ENCODE data around the gene ZDHHC11.
"Not testable (repeated sequence)": the region's sequence is repeated elsewhere in the genome, so short reads cannot be mapped to it uniquely, and the experiment has no call there.

ZDHHC11 gene

DNA sequence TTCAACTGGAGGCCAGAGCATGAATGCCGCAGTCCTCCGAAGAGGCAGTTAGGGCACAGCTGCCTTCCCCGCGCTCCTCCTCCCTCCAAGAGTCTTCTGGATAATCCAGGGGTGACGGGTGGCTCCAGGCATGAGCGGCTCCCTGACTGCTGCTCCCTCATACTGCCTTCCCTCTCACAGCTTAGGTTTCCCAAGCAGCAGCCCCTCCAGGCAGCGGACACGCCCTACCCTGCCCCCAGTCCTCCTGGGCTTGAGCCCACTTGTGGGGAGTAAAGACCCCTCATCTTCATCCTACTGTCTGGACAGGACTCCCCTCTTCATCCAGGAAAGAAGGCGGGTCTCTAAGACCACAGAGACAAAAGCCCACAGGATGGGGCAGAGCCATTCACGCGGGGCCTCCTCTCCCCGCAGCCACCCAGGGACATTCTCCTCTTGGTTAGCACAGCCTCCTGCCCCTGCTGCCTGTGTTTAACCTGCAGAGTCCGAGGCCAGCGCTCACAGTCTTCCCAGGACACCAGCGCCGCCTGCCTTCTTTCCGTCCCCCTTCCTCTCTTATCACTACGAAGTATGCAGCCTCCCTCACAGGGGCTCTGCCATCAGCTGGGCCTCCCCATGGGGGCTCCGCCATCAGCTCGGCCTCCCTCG lies 5.6 kb downstream of the ZDHHC11 start:
- not testable (repeated sequence) for DNase-seq (ENCODE audit: low read depth in 2 of 2)

DNA sequence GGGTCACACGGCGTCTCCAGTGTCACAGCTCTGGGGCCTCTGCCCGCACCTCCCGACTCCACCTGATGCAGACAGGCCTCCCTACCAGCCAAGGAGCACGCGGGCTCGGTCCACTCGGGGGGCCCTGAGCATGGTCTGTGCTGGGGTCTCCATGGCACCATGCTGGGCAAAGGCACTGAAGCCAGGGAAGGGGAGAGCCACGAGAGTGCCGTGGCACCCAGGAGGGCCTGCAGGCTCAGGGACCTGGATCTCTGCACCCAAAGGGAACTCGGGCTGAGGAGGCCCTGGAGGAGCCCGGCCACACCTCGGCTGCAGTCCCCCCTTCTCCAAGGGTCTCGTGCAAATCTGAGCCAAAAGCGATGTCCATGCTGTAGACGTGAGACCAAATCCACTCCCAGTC lies 6.4 kb downstream of the ZDHHC11 start:
- not testable (repeated sequence) for DNase-seq (ENCODE audit: low read depth in 2 of 2)

DNA sequence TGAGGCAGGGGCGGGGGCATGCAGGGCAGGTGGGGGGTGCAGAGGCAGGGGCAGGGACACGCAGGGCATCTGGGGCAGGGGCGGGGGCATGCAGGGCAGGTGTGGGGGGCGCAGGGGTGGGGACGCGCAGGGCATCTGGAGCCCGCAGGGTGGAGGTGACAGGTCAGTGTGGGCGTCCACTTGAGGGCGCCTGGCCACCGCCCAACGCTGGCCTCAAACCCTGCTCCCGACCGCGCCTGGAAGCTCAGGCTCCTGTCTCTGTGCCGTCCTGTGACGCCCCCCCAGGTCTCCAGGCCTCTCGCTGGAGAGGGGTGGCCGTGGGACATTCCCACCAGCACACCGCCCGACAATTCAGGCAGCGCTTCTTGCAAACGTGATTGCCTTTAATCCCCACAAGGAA lies 6.9 kb downstream of the ZDHHC11 start:
- not testable (repeated sequence) for DNase-seq (ENCODE audit: low read depth in 2 of 2)

DNA sequence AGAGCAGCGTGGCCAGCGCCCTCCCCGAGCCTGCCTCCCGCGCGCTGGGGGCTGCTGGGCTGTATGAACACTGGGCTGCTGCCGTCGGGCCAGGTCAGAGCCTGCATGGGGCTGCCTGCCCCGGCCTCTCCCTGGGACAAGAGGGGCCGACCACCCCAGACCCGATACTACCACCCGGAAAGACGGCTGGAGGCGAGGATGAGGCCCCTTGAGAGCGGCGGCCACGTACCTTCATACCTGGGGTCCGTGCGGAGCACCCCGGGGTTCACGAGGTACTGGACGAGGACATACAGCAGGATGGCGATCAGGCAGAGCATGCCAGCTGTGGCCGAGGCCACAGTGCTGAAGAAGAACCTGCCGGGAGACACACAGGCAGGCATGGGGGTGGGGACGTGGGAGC lies 7.4 kb downstream of the ZDHHC11 start:
- DNase-seq (ENCODE audit: low read depth in 2 of 2): not testable (repeated sequence)

DNA sequence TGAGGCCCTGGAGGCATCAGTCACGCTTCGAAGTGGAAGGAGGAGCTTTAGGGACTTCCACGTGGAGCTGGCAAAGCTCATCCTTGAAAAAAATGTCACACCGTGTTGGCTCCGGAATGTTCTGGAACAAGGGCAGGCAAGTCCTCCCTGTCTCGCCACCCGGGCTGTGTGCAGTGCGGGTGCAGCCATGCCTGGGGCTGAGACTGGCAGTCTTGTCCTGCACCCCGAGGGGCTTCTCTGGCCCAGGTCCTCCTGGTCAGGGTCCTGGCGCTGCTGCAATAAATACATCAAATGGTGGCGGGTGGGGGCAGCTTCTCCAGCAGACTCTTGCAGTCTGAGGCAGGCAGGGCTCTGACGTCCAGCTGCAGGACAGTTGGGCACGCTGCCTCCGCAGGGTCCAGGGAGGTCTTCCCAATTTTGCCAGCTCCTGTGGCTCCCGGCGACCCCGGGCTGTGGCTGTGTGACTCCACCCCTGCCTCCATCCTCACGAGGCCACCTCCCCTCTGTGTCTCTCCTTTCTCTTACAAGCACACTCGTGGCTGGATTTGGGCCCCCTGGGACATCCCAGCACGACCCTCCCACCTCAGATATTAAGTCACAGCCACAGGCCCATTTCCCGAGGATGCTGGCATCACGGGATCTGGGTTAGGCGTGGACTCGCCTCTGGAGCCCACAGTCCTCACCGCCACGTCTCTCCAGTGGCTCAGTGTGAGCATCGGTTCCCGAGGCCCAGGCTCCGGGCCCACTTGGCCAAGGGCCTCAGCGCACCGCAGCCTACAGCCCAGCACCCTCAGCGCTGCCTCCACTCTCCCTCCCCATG lies 8.2 kb downstream of the ZDHHC11 start:
- not testable (repeated sequence) for DNase-seq (ENCODE audit: low read depth in 2 of 2)

DNA sequence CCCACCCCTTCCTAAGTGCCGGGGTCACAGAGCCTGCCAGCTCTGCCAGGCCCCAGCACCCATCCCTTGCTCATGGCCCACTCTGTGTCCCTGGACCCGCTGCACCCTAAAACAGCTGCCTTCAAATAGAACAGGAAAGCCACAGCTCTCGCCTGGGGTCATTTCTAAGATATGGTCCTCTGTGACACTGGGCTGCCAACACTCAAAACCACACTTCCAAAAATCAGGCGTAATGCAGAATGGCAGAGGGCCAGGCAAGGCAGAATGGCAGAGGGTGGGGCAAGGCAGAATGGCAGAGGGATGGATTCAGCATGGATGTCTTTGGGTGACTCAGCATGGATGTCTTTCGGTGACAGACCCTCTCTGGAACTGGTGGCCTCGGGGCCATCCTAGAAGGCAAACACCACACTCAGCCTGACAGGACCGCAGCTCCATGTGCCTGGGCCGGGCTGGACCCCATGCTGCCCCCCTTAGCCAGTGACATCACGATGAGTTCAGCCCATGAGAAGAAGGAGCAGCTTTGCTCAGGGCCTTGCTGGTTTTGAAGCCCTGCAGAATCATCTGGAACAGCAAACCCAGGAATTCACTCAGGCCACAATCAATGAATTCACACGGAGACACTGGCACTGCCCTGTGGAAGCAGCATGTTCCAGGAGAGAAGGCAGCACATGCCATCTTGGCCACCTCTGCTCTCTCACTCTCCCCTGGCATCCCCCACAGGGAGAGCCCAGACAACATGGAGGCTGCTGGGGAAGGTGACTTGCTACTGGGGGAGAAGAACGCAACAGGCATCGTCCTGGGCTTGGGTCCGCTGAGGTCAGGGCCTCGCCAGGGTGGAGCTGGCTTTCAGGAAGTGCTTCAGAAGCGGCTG lies 9.0 kb downstream of the ZDHHC11 start:
- not testable (repeated sequence) for DNase-seq (ENCODE audit: low read depth in 2 of 2)

DNA sequence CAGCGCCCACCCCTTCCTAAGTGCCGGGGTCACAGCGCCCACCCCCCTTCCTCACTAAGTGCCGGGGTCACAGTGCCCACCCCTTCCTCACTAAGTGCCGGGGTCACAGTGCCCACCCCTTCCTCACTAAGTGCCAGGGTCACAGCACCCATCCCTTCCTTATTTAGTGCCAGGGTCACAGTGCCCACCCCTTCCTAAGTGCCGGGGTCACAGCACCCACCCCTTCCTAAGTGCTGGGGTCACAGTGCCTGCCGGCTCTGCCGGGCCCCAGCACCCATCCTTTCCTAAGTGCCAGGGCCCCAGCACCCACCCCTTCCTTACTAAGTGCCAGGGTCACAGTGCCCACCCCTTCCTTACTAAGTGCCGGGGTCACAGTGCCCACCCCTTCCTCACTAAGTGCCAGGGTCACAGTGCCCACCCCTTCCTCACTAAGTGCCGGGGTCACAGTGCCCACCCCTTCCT lies 9.8 kb downstream of the ZDHHC11 start:
- DNase-seq (ENCODE audit: low read depth in 2 of 2): not testable (repeated sequence)

DNA sequence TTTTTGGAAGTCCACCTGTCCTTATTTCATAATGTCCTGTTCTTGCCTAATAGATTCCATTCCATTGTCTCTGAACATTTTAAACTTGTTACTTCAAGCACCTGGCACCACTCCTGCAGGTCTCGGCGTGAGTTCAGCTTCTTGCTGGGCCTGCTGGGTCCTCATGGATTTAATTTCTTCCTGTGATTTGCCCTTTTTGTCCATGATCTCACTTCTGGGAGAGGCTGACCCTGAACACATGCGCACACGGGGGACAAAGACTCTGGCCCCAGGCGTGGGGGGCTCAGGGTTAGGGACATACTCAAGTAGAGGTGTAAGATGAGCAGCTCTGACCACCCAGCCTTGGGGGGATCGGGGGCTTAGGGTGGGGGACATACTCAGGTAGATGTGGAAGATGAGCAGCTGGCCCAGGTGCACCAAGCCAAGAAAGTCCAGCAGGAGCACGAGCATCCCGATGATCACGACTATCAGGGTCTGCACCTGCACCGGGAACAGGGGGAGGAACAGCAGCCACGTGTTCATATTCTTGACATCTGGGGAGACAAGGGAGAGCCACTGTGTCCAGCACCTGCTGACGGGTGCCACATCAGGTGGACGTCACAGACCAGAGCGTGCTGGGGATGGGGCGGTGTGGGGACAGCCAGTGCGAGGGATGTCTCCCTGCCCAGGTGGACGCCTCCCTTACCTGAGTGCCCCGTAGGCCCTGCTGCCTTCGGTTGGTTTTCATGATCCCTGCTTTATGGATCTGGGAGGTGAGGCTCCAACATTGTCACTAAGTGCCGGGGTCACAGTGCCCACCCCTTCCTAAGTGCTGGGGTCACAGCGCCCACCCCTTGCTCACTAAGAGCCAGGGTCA lies 10.4 kb downstream of the ZDHHC11 start:
- DNase-seq (ENCODE audit: low read depth in 2 of 2): not testable (repeated sequence)

DNA sequence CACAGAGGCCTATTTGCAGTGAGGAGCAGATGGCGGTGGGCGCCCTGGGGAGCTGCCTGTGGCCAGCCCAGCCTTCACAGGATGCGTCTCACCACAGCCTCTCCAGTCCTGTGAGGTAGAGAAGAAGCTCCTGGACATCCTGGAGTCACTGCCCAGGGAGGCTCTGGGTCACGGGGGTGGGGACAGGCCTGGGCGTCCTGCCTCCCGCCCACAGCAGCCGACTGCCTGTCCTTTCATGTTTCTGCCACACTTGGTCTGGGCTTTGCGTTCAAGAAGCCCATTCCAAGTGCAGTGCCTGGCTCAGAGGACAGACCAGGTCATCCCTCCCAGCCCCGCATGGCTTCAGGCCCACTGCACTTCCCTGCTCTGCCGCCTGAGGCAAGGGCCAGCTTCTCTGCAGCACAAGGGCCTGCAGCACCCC lies 12.3 kb downstream of the ZDHHC11 start:
- DNase-seq (ENCODE audit: low read depth in 2 of 2): not testable (repeated sequence)

DNA sequence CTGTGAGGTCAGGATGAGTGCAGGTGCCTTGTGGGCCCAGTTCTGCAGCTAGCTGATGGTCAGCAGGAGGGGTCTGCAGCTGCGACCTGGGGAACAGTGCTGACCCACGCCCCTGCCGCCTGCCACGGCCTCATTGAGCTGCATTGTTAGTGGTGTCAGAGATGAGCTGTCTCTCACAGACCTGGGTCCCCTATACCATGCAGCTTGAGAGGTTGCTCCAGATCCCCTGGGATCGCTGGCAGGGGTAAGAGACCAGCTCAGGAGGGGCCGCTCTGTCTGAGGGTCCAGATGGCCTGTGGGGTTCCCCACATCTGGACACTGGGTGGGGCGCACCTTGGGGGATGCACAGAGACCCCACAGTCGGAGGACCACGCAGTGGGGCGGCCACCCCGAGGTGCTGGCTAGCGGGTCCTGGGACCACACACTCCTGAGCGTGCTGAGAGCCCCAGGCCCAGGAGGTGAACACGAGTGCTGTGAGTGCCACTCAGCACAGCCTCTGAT lies 13.1 kb downstream of the ZDHHC11 start:
- DNase-seq (ENCODE audit: low read depth in 2 of 2): not testable (repeated sequence)

DNA sequence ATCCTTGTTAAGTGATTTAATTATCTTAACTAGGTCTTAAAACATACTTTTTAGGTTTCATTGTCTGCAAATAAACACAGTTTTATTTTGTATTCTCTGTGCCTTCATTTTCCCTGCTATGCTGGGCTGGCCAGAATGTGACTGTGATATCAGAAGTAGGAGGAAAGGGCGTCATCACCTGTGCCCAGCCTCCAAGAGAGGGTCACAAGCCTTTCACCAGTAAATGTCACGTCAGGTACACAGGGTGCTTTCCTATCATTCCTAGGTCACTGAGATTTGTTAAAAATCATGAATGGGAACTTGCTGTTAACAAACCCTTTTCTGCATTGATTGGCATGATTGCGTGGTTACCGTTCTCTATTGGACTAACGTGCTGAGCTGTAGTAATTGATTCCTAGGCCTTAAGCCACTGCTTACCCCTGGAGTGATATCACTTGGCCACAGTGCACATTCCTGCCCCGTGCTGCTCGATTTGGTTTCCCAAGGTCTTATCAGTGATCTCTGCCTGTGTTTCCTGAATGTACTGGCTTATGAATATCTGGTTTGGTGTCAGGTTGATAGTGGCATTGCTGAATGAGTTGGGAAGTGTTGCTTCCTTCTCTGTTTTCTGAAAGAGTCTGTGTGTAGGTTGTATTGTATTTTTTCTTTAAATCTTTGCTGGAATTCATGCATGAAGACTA lies 14.7 kb downstream of the ZDHHC11 start:
- DNase-seq (ENCODE audit: low read depth in 2 of 2): not testable (repeated sequence)

DNA sequence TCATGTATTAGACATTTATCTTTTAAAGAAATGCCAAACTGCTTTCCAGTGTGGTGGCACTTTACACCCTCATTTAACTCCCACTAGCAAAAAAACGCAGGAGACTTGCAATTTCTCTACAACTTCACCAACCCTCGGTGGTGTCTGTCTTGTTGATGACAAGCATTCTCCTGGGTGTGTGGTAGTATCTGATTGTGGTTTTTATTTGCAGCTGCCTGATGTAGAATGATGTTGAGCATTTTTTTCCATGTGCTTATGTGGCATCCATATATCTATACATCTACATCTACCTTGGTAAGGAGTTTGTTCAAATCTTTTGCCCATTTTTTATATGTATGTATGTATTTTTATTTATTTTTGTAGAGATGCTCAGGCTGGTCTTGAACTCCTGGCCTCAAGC lies 16.8 kb downstream of the ZDHHC11 start:
- not testable (repeated sequence) for DNase-seq (ENCODE audit: low read depth in 2 of 2)

DNA sequence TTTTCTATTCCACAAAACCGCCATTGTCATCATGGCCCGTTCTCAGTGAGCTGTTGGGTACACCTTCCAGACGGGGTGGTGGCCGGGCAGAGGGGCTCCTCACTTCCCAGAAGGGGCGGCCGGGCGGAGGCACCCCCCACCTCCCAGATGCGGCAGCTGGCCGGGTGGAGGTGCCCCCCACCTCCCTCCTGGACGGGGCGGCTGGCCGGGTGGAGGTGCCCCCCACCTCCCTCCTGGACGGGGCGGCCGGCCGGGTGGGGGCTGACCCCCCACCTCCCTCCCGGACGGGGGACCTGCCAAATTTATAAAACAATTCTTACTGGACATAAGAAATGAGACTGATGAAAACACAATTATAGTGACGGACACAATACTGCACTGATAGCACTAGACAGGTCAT lies 22.6 kb downstream of the ZDHHC11 start:
- DNase-seq (ENCODE audit: low read depth in 2 of 2): not testable (repeated sequence)

DNA sequence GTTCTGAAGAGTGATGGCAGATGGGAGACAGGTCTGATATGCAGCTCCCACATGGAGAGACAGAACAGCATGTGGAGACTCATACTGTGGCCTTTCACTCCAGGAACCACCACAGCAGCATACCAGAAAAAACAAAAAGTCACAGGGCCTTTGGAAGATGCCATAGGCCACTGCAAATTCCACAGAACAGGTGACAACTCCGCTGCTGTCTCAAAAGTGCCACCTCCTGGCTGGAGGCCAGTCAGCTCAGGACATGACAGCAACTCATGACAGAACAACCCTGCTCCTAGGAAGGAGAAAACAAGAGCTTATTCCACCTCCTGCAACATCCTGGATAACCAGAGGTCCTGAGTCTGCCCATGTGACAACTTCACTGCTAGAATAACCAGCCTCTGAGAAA lies 25.2 kb downstream of the ZDHHC11 start:
- DNase-seq (ENCODE audit: low read depth in 2 of 2): not testable (repeated sequence)

DNA sequence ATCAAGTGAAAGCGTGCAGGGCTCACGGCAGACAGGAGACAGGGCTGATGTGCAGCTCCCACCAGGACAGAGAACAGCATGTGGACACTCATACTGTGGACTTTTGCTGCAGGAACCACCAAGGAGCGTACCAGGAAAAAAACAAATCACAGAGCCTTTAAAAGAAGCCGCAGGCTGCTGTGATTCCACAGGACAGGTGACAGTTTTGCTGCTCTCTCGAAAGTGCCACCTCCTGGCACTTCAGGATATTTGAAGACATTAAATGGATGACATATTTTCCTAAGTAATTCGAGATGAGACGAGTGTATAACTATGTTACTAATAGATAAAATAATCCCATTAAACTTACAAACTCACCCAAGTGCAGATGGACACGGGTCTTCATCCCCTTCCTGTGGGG lies 29.3 kb downstream of the ZDHHC11 start:
- no peak for DNase-seq (ENCODE audit: low read depth in 2 of 2)

DNA sequence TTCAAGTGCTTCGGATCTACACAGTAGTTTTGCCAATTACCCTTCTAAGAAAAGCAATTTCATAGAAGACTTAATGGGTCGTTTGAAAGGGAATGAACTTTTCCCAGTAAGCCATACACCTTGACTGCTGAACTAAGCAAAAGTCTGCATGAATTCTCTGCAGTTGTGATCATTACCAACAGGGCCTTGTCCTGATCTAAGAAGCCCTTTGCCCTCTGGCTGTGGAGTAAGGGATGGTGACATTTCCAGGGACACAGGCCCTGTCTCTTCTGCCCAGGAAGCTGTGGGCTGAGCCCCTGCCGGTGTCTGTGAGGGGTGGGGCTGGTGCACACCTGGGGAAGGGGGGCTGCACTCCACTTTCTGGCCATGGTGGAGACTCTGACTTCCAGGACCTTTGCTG lies 30.5 kb downstream of the ZDHHC11 start:
- DNase-seq (ENCODE audit: low read depth in 2 of 2): no peak

DNA sequence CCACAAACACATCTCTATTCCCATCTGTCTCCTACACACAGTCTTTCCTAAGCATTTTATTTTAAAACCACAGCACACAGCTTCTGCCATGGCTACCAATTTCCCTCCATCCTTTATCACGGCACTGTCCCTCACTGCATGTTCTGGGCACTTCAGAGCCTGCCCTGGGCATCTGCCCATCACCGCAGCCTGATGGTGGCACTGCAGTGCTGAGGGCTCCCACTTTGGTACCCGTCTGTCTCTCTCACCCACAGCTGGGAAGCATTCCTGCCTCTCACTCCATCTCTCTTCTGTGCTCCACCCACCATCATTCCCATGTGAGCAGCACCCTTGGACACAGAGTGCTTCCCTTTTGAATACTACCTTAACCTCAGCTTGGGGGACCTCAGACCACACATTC lies 31.7 kb downstream of the ZDHHC11 start:
- DNase-seq (ENCODE audit: low read depth in 2 of 2): no peak

DNA sequence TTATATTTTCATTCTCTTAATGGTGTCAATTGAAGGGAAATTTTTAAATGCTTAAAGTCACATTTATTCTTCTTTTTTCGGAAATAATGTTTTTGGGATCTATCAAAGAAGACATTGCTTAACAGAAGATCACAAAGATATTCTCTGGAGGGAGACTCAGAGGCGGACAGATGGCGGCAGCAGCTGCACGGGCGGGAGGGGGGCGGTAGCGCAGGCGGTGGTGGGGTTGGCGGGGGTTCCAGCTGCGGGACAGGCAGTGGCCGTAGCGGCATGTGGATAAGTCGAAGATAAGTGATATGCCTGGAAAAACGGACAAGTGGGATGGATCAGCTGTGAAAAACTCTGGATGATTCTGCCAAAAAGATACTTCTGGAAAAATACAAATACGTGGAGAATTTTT lies 34.6 kb downstream of the ZDHHC11 start:
- DNase-seq (ENCODE audit: low read depth in 2 of 2): no peak

DNA sequence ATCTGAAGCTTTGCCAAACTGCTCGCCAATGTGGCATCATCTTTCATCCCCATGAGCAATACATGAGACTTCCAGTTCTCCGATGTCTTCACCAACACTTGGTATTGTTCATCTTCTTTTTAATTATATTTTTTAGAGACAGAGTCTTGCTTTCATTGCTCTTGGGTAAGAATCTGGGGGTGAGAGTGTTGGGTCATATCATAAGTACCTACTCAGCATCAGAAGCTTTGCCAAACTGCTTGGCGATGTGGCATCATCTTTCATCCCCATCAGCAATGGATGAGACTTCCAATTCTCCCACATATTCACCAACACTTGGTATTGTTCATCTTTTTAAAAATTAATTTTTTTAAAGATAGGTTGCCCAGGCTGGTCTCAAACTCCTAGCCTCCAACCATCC lies 35.3 kb downstream of the ZDHHC11 start:
- no peak for DNase-seq (ENCODE audit: low read depth in 2 of 2)

DNA sequence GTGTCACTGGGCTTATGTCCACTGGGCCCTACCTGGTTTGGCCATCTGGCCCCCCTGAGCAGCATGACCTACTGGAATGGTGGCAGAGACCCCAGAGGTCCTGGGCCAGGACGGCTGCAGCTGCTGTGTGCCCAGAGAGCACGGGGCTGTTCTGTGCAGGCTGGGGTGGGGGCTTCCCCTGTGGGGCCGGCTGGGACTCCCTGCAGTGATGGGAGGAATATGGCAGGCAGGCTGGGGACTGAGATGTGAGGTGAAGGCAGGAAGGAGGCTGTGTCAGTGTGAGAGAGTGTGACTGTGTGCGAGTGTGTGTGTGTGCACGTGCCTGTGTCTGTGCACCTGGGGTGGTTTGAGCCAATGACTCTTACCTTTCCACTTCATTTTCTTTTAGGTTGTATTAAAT lies 37.2 kb downstream of the ZDHHC11 start:
- not testable (repeated sequence) for DNase-seq (ENCODE audit: low read depth in 2 of 2)

Data from stimulated activated CD8-positive, alpha-beta memory T cell treated with anti-CD3 and anti-CD28 coated beads, Interleukin-7, amount 100 ng/mL, for 1 hour (primary cell).